Fibroblast of skin of left quadriceps (primary cell): Measurements from ENCODE around the gene RIPOR3.
"Not testable (repeated sequence)": the region's sequence is repeated elsewhere in the genome, so short reads cannot be mapped to it uniquely, and the experiment has no call there.

Source experiments
- DNase-seq, 2 experiments: peaks; one replicate each; pipeline ENCODE4 v3.0.0-alpha.2; 2013; ENCODE audit warnings: low read depth in 2 of 2

The RIPOR3 gene

DNA sequence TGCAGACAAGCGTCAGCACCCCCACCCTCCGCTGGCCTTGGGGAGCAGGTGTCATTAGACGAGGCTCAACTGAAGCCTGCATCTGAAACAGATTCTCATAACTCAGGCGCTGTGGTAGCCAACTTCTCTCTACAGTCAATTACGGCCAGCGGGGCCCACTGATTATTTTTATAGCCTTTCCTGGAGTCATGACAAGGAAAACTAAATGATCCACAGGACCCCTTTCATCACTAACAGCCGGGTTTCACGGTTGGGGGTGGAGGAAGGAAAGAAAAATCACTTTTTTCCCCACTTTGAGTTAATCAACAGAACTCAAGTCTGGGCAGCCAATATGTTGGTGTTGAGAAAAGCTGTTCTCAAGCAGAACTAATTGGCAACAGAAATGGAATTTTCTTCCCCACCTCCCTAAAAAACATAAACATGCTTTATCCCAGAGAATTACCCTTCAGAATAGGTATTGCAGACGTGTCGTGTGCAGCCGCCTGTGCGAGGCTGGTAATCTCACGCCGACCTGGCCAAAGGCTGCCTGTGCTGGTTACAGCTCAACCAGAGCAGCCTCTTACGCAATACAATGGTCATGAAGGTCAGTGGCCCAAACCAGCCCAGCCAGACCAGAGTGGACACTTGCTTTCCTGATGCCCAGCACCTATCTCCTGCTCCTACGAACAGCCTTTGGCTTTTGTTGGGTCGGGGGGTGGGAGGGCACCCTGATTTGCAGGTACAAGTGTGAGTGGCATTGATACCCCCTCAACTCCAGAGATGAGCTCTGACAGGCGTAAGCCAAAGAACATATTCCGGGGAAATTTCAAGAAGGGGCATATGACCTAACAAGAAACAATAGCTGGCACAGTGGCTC lies 11.0 kb downstream of the RIPOR3 start:
- peak in 1 of 2 experiments; percentile 25 for DNase-seq

DNA sequence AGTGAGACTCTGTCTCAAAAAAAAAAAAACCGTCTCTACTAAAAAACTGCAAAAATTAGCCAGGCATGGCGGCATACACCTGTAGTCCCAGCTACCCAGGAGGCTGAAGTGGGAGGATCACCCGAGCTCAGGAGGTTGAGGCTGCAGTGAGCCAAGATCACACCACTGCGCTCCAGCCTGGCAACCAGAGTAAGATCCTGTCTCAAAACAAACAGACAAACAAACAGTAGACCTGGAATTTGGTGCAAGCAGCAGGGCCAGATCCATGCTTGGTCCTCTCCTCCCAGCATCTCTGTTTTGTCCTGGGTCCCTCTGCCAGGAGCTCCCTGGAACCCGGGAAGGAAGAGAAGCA lies 11.6 kb downstream of the RIPOR3 start:
- DNase-seq = no peak

DNA sequence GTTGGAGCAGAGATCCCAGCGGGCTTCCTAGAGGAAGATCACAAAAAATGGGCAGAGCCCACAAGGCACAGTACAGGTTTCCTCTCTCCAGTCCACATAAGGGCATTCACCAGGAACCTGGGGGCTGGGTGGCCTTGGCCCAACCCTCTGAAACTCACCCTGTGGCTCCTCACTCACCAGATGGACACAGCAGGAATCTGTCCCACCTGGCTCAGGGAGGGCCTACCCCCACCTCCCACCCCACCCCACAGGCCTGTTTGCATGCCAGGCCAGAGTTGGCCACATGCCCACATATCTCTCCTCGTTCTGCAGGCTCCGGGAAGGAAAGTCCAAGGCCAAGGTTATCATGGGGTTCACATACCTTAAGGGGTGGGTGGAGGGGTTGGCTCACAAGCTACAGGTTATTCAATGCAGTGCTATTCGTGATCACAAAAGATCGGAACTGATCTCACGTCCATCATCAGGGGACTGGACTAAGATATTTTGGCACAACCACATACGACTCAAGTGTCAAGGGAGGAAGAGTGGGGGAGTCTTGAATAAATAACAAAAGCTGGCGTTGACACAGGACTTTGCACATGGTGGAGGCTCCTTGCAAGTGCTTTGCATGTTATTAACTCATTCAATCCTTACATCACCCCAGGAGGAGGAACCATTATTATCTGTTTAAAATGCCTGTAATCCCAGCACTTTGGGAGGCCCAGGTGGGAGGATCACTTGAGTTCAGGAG lies 13.0 kb downstream of the RIPOR3 start:
- DNase-seq = no peak

DNA sequence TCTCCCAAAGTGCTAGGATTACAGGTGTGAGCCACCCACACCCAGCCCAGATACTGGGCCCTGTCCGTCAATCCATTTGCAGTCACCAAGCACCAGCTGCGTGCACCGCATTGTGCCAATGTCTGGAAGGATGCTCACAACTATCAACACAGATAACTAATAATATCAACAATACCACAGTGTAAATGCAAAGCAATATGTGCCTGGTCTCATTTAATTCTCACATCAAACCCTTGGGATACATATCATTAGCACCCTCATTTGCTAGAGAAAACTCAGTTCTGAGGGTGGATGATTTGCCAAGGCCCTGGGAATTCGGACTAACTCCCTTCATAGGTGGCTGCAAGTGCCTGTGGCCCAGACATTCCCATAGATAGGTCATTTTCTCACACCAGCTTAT lies 14.5 kb downstream of the RIPOR3 start:
- no peak for DNase-seq

DNA sequence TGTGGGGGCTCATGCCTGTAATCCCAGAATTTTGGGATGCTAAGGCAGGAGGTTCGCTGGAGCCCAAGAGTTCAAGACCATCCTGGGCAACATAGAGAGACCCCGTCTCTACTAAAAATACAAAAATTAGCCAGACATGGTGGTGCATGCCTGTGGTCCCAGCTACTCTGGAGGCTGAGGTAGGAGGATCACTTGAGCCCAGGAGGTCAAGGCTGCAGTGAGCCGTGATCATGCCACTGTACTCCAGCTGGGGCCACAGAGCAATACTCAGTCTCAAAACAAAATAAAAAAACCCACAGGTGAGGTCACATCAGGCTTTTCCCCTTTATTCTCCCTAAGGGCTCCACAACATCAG lies 15.0 kb downstream of the RIPOR3 start:
- not testable (repeated sequence) for DNase-seq

DNA sequence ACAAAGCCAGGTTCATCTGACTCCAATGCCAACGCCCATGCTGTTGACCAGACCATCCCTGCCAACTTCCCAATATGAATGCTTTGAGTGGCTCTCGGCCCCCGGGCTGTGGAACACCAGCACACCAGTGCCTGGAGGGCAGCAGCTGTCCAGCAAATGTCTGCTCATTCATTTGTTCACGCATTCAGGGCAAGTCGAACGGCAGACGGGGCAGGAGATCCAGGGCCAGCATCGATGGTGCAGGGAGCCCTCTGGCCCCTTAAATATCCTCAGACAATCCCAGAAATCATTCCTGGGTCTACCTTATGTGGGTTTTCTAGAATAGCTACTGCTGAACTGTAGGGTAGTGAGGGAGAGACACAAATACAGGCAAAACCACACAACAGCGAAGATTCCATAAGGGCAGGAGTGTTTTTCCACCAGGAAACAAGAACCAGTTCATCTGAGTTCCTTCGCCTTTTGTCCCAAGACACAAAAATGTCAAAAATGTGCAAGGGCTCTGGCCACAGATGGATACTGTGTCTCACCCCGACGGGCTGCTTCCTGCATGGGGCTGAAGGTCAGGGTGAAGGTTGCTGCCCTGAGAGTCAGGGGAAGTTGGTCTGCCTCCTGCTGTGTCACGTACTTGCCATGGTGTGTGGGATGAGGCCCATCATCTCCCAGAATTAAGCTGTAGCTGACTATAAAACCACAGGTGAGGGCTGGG lies 15.5 kb downstream of the RIPOR3 start:
- no peak for DNase-seq

DNA sequence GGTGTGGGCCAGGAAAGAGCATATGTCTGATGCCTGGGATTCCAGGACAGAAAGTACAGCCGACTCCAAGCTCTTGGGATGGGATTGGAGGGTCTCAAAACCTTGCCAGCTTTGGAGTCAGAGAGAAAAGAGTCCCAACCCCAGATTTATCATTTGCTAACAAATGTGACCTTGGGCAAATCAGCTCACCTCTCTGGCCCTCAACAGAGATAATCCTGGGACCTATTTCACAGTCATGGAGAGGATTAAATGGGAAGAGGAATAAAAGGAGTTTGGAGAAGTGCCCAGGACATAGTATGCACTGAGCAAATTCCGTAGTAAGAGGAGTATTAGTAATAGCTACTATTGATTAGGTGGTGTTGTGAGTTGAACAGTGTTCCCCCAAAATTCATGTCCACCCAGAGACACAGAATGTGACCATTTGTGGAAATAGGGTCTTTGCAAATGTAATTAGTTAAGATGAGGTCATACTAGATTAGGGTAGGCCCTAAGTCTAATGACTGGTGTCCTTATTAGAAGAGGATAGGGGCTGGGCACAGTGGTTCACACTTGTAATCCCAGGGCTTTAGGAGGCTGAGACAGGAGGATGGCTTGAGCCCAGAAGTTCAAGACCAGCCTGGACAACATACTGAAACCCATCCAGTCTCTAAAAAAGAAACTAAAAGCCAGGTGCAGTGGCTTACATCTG lies 17.1 kb downstream of the RIPOR3 start:
- DNase-seq = no peak

DNA sequence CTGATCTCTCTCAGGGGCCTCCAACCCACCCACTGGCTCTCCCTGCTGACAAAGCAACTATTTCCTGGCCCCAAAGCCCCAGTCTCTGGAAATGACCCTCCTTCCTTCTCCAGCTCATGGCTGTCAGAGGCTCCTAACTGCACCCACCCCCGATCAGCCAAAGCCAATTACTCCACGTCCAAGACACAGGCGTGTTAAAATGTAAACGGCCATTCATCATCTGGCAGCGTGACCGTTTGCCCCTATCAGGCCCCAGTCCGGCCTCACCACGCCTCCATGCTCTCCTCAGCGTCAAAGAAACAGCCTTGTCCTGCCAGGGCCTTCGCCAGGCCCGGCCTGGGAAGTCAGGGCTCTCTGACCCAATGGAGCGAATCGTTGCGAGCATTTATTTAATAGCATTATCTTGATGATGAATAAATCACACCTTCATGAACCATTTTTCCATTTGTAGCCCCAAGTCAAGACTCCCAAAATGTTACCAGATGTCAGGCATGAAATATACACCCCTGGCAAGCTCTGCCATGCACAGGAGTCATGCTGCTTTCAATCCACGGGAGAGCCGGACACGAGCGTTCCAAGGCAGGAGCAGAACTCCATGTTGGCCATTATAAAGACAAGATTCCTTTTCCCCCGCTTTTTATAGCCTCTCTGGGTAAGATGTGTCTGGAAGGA lies 17.7 kb downstream of the RIPOR3 start:
- no peak for DNase-seq

DNA sequence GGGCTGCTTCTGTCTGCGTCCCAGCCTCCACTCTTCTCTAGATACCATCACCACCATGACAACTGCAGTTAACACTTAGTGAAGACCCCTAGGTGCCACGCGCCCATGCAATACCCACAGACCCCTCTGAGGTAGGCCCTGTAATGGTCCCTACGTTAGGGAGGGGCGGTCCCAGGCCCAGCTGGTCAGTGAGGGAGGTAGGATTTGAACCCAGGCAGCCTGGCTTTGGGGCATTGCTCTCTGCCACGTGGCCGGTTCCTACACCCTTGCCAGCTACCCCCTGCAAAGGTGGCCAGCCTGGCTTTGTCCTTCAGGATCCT lies 18.2 kb downstream of the RIPOR3 start:
- DNase-seq = no peak

DNA sequence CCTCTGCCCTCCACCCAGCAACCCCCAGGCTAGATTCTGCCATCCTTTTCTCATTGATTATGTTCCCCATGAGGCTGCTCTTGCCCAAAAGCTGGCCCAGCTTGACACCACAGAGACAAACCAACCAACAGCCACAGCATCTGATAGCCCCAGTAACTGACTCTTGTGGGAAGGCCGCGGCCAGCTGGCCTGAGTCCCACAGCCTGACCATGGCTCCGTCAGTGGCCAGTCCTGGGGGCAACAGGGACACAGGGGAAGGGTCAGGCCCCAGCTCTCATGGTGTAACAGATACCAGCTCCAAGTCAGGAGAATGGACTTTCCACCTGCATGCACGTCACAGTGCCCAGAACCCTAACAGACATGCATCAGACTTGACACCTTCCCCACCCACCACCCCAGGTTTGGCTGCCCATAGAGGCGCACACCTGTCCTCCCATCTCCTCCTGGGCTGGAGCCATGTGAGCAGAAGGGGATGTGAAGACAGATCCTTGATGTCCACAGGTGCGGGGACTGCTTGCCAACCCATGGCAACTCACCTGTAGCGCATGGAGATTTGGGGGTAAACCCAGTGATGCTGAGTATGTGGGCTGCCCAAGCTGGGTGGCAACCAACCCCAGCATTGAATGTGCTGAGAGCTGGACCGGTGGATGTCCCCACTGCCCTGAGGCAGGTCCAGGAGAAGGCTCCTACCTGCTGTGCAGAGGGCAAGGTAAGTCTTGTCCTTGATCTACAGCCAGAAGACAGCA lies 18.8 kb downstream of the RIPOR3 start:
- no peak for DNase-seq

DNA sequence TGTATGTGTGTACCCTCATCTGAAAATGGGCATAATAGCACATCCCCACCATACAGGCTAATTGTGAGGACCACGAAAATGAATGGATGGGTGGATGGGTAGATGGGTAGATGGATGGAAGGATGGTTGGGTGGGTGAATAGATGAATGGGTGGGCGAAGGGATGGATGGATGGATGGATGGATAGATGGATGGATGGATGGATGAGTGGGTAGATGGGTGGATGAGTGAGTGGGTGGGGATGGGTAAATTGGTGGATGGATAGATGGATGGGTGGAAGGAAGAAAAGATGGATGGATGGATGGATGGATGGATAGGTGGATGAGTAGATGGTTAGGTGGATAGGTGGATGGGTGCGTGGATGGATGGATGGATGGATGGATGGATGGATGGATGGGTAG lies 19.7 kb downstream of the RIPOR3 start:
- no peak for DNase-seq

DNA sequence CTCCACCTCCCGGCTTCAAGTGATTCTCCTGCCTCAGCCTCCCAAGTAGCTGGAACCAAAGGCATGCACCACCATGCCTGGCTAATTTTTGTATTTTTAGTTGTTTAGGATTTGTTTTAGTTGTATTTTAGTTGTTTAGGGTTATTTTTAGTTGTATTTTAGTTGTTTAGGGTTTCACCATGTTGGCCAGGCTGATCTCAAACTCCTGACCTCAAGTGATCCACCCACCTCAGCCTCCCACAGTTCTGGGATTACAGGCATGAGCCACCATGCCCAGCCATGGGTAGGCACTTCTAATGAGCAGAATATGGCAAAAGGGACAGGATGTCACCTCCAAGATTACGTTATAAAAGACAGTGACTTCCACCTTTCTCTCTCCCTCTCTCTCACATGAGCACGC lies 20.3 kb downstream of the RIPOR3 start:
- not testable (repeated sequence) for DNase-seq

DNA sequence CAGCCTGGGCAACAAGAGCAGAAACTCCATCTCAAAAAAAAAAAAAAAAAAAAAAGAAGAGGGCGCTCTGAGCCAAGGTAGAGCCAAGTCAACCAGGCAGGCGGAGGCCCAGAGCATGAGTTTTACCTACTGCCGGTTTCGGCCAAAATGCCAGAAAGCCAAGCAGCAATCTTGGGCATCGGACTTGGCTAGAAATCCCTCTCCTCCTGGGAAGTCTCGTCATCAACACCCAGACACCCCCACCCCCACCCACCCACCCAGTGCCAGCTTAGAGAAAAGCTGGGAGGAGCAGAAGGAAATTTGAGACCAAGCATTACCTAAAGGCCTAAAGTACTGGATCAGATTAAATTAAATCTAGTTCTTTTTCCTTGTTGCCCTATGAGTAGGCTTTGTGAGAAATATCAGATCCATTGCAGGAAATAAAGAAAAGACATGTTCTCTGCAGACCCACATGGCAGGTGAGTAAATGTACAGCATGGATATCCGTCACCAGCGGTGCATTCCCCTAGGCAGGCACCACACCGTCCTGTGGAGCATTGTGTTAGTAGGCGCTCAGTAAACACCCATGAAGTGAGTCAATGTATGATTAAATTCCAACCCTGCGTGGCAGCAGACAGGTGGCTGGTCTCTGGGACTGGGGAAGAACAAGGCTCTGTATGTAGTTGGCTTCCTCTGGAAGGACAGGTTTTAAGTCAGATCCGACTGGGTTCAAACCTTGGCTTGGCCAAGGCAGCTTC lies 21.0 kb downstream of the RIPOR3 start:
- no peak for DNase-seq

DNA sequence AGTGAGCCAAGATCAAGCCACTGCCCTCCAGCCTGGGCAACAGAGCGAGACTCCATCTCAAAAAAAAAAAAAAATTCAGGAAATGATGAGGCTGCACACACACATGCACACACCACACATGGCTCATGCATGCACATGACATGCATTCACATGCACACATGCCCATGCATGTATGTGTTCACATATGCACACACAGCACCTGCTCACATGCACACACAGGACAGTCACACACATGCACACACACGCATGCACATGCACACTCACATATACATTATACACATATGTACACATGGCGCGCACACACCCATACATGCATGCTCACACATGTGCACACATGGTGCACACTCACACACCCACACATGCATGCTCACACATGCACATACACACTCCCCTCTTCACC lies 22.5 kb downstream of the RIPOR3 start:
- no peak for DNase-seq

DNA sequence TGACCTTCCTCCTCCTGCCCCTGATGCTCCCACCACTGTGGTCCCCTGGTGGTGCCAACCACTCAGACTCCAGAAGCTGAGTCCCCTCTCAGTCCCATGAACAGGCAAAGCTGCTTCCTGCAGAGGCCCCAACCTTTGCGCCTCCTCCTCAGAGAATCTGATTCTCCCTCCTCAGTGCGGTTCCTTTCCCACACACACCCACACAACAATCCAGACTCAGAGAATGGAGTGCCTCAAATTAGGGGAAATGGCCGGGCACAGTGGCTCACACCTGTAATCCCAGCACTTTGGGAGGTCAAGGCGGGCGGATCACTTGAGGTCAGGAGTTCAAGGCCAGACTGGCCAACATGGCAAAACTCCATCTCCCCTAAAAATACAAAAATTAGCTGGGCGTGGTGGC lies 23.0 kb downstream of the RIPOR3 start:
- DNase-seq = no peak

DNA sequence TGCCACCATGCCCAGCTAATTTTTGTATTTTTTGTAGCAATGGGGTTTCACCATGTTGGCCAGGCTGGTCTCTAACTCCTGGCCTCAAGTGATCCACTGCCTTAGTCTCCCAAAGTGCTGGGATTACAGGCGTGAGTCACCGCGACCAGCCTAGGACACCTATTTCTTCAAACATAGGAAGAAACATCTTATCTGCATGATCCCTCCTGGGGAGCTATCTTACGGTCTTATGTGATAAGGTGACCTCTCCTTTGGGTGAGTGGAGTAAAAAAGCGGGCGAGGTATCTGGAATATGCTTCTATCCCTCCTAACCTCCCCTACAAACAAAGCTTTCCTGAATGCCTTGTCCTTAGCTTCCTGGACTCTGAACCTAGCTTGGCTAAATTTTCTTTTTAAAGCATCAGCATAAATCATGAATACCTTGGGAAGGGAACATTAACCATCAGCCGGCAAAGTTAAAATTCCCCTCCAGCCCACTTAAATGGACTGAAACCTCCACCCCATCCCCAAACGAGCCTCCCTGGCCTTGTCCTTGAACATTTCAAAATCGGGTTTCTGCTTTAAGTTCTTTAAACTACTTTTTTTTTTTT lies 24.5 kb downstream of the RIPOR3 start:
- no peak for DNase-seq

DNA sequence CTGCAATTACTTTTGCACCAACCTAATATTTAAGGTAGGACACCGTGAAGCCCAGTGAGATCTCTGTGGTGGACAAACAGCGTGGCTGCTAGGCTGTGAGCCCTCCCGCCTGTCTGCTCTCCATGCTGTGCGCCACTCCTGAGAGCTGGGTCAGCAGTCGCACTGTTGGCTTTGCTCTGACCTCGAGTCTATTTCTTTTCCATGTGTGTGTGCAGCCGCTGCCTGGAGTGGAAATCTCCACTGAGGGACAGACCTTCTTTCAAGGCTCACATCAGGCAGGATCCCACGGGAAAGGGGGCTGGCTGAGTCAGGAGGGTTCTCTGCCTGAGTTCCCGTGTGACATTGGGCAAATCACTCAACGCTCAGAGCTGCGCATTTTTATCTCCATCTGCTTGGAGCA lies 27.1 kb downstream of the RIPOR3 start:
- no peak for DNase-seq

DNA sequence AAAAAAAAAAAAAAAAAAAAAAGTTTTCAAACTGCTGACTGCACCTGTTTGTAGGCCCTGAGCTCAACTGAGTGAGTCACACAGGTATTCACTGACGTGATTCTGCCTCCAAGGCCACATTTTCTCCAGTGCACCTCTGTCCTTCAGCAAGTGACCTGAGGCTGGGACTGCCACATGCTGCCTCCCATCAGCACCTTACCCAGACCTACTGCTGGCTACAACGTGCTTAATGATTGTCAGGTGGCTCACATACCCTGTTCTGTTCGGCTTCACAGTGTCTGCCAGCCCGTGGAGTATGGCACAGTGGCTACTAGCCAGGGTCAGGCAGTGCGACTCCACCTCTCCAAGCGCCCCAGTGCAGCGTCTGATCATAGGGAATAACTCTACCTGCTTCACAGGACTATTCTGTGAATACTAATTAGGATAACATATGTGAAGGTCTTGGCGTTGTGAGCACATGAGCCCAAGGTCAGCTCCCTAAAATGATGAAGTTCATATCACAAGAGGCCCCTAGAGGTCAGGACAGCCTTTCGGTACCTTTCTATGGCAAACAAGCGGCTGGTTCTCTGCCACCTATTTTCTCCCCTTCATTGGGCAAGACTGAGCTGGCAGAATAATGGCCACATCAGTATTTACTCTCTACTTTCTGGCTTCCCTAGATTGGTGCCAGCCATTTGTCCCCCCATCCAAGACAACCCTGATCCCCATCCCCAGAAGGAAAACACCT lies 28.1 kb downstream of the RIPOR3 start:
- DNase-seq = no peak

DNA sequence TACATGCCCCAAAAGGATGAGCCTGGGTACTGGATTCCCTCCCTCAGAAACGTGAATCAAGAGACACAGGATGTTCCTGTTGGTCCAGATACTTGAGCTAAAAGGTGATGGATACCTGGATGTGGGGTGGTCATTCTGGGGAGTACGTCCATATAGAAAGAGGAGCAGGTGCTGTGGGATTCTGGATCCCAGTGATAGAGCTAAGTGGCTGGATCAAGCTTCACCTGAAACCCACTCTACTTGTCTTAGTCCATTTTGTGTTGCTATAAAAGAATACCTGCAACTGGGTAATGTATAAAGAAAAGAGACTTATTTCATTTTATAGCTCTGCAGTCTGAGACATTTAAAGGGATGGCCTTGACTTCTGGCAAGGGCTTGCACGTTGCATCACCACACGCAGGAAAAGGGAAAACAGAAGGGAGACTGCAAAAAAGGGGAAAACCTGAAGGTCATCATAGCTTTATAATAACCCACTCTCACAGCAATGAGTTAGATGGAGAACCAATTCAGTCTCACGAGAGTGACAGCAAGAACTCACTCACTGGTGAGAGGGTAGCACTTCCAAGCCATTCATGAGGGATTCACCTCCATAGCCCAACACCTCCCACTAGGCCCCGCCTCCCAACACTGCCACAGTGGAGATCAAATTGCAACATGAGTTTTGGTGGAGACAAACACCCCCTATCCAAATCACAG lies 31.2 kb downstream of the RIPOR3 start:
- no peak for DNase-seq
